Suprapubic skin (tissue), 4 donors: Measurements from ENCODE around the gene FCRL3. TPM values are rescaled to one million over a fixed set of nuclear protein-coding genes. Genes with fewer than 3 reads are reported as not detected.

ENCODE experiments used
- DNase-seq, 2 donors: peaks; one replicate each; pipeline ENCODE4 v3.0.0-alpha.2; 2019; ENCODE audit warnings: low spot score in 2 of 2
- H3K27ac ChIP-seq: fragments of 200-600 bp; sonication (generic); one replicate; pipeline ENCODE4 v1.5.1; 2019
- H3K27me3 ChIP-seq: fragments of 200-600 bp; sonication (generic); one replicate; pipeline ENCODE4 v1.5.1; 2019
- H3K36me3 ChIP-seq: fragments of 200-600 bp; sonication (generic); one replicate; pipeline ENCODE4 v1.5.1; 2019
- H3K4me1 ChIP-seq: fragments of 200-600 bp; sonication (generic); one replicate; pipeline ENCODE4 v1.5.1; 2019
- H3K4me3 ChIP-seq: fragments of 200-600 bp; sonication (generic); one replicate; pipeline ENCODE4 v1.5.1; 2019; ENCODE audit warnings: mild to moderate bottlenecking
- H3K9me3 ChIP-seq: fragments of 200-600 bp; sonication (generic); one replicate; pipeline ENCODE4 v1.5.1; 2019
- CTCF ChIP-seq, 2 donors: fragments of 200-600 bp in 1 of 2; fragments of 450-650 bp in 1 of 2; sonication (generic) in 1 of 2; IDR thresholded peaks; one replicate each; pipeline ENCODE4 v1.5.1; 2016 to 2019; ENCODE audit warnings: antibody characterized with exemption in 2 of 2, mild to moderate bottlenecking in 1 of 2, moderate library complexity in 1 of 2
- EP300 ChIP-seq: sonication (generic); formaldehyde crosslinking; IDR thresholded peaks from one replicate; pipeline ENCODE4 v1.6.1; 2017; ENCODE audit warnings: antibody characterized with exemption
- POLR2A ChIP-seq, 2 donors: fragments of 450-650 bp; IDR thresholded peaks; one replicate each; pipeline ENCODE4 v1.6.1; 2017; ENCODE audit warnings: antibody characterized with exemption in 2 of 2, mild to moderate bottlenecking in 2 of 2, moderate library complexity in 2 of 2
- POLR2AphosphoS5 ChIP-seq, 3 donors: sonication (generic); formaldehyde crosslinking; IDR thresholded peaks; one replicate each; pipeline ENCODE4 v1.6.1; 2017; ENCODE audit warnings: antibody characterized with exemption in 3 of 3
- WGBS: methylation state at CpG from one replicate; pipeline ENCODE4 v1.1.5; 2018; 5-methylcytosine and 5-hydroxymethylcytosine counted together
- total RNA-seq, 4 donors: library from RNA; depleted of rRNA; stranded (reverse); fragments of >200 nt; gene quantifications; one replicate each; pipeline ENCODE4 v1.1.0, GENCODE V29; 2016

The FCRL3 gene
- total RNA-seq, 4 donors from 2014 or later, result not detected

DNA sequence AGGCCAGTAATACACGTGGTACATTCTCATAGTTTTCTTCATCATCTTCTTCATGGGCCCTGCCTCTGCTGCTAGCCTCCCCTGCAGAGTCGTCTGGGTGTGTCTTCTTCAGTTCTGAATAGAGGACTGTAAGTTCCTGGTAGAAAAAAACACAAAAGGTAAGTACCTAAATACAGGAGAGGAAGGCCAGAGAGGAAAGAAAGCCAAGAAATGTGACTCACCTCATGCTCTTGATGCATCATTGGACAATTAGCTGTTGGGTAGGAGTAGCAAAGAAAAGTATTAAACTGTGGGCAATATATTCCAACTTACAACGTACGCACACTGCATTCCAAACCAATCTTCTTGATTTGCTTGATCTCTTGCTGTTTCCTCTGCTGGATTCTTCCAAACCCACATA is 21.8 kb downstream of the FCRL3 start:
- no peak overlapping the region for H3K27ac ChIP-seq
- H3K4me1 ChIP-seq, result no peaks in the 10 kb centered on the region
- no peaks in the 10 kb centered on the region for H3K27me3 ChIP-seq
- DNase-seq, result no peak
- no peaks in the 10 kb centered on the region for H3K9me3 ChIP-seq
- no peaks in the 10 kb centered on the region for H3K36me3 ChIP-seq
- 67% methylated on average over 4 of the region's 4 CpGs for WGBS
- H3K4me3 ChIP-seq, result no peak overlapping the region
- TF ChIP-seq POLR2A (IDR thresholded peaks at IDR 0.05), result no peak
- TF ChIP-seq POLR2AphosphoS5 (IDR thresholded peaks at IDR 0.05), result no peak
- no peak for TF ChIP-seq EP300
- no peak for TF ChIP-seq CTCF (IDR thresholded peaks at IDR 0.05)

- no peaks in the 10 kb centered on the region for H3K27me3 ChIP-seq
- peaks cover 8% of the 10 kb centered on the region for H3K9me3 ChIP-seq
- no peak overlapping the region for H3K4me3 ChIP-seq
- WGBS, result 62% methylated on average over 1 of the region's 1 CpG
- H3K36me3 ChIP-seq, result no peaks in the 10 kb centered on the region
- H3K27ac ChIP-seq, result no peak overlapping the region
- H3K4me1 ChIP-seq, result no peaks in the 10 kb centered on the region
- no peak for TF ChIP-seq CTCF (IDR thresholded peaks at IDR 0.05)
- TF ChIP-seq POLR2A (IDR thresholded peaks at IDR 0.05), result no peak
- no peak for TF ChIP-seq POLR2AphosphoS5 (IDR thresholded peaks at IDR 0.05)
- TF ChIP-seq EP300, result no peak
- no peak for DNase-seq
These were observed 27.6 kb downstream of the FCRL3 start for GRCh38 chr1:157673008-157673407.

GRCh38 chr1:157671895-157672294 is 28.7 kb downstream of the FCRL3 start:
- Histone ChIP-seq H3K27me3 (no peaks in the 10 kb centered on the region), H3K9me3 (peaks cover 8% of the 10 kb centered on the region), H3K4me1 (no peaks in the 10 kb centered on the region), H3K27ac (no peak overlapping the region), H3K36me3 (no peaks in the 10 kb centered on the region), H3K4me3 (no peak overlapping the region)
- no peak for DNase-seq
- TF ChIP-seq POLR2A (IDR thresholded peaks at IDR 0.05) (no peak), EP300 (no peak), CTCF (IDR thresholded peaks at IDR 0.05) (no peak), POLR2AphosphoS5 (IDR thresholded peaks at IDR 0.05) (no peak)

- H3K27me3 ChIP-seq, result no peaks in the 10 kb centered on the region
- H3K4me3 ChIP-seq, result no peak overlapping the region
- no peaks in the 10 kb centered on the region for H3K9me3 ChIP-seq
- no peak for DNase-seq
- H3K36me3 ChIP-seq, result no peaks in the 10 kb centered on the region
- 89% methylated on average over 3 of the region's 3 CpGs for WGBS
- H3K4me1 ChIP-seq, result no peaks in the 10 kb centered on the region
- TF ChIP-seq CTCF (IDR thresholded peaks at IDR 0.05), result no peak
- no peak for TF ChIP-seq POLR2A (IDR thresholded peaks at IDR 0.05)
- no peak for TF ChIP-seq EP300
- TF ChIP-seq POLR2AphosphoS5 (IDR thresholded peaks at IDR 0.05), result no peak
- no peak overlapping the region for H3K27ac ChIP-seq
These were observed 40.9 kb downstream of the FCRL3 start for GRCh38 chr1:157659576-157660247.

DNA sequence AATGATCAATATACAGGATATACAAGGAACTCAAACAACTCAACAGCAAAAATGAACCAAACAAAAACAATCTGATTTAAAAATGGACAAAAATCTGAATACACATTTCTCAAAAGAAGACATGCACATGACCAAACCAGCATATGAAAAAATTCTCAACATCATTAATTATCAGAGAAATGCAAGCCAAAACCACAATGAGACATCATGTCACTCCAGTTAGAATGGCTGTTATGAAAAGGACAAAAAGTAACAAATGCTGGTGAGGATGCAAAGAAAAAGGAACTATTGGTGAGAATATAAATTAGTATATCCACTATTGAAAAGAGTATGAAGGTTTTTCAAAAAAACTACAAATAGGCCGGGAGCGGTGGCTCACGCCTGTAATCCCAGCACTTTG is 42.0 kb downstream of the FCRL3 start:
- Histone ChIP-seq H3K4me3 (no peak overlapping the region), H3K9me3 (no peaks in the 10 kb centered on the region), H3K27me3 (no peaks in the 10 kb centered on the region), H3K36me3 (no peaks in the 10 kb centered on the region), H3K27ac (no peak overlapping the region), H3K4me1 (no peaks in the 10 kb centered on the region)
- TF ChIP-seq CTCF (IDR thresholded peaks at IDR 0.05) (no peak), EP300 (no peak), POLR2A (IDR thresholded peaks at IDR 0.05) (no peak), POLR2AphosphoS5 (IDR thresholded peaks at IDR 0.05) (no peak)
- 90% methylated on average over 3 of the region's 3 CpGs for WGBS
- DNase-seq, result no peak
